DND-41 (cell line): ENCODE measurements around the gene BAIAP2L1.
A peak's percentile ranks its signal among the peaks of the same experiment; 100 is the strongest.

Source experiments
- ATAC-seq: fragments of 200-7000 bp; cut with Tn5 transposase; 3 replicates; pipeline ENCODE4 v1.9.1; 2021; ENCODE audit warnings: low read depth; ENCODE audit not compliant: insufficient read depth
- DNase-seq: peaks from one replicate; pipeline ENCODE4 v3.0.0-alpha.2; 2020
- H2AFZ ChIP-seq: 2 replicates; pipeline ENCODE4 v1.6.0; 2012; ENCODE audit warnings: low read depth, low read length
- H3K27ac ChIP-seq: 2 replicates; pipeline ENCODE4 v1.5.1; 2012; ENCODE audit warnings: low read length, inconsistent platforms
- H3K27me3 ChIP-seq: fragments of 200-600 bp; sonication (generic); 2 replicates; pipeline ENCODE4 v1.6.0; 2012; ENCODE audit warnings: low read length, mild to moderate bottlenecking, inconsistent platforms; ENCODE audit not compliant: insufficient read depth, poor library complexity
- H3K36me3 ChIP-seq: 2 replicates; pipeline ENCODE4 v1.5.1; 2012; ENCODE audit warnings: low read length, inconsistent platforms; ENCODE audit not compliant: insufficient read depth
- H3K4me1 ChIP-seq: 2 replicates; pipeline ENCODE4 v1.5.1; 2012; ENCODE audit warnings: mild to moderate bottlenecking, low read length; ENCODE audit not compliant: insufficient read depth
- H3K4me2 ChIP-seq: 2 replicates; pipeline ENCODE4 v1.6.0; 2012; ENCODE audit warnings: mild to moderate bottlenecking, moderate library complexity, low read length, inconsistent platforms; ENCODE audit not compliant: insufficient read depth
- H3K4me3 ChIP-seq, 2 experiments: fragments of 200-600 bp in 1 of 2; shearing (Covaris generic) in 1 of 2; 2 replicates each; pipeline ENCODE4 v1.5.1; 2012 to 2016; ENCODE audit warnings: inconsistent platforms in 2 of 2, low read length in 2 of 2, mild to moderate bottlenecking in 2 of 2, low read depth in 1 of 2, moderate library complexity in 1 of 2
- H3K79me2 ChIP-seq: 2 replicates; pipeline ENCODE4 v1.6.0; 2012; ENCODE audit warnings: low read length, inconsistent platforms; ENCODE audit not compliant: insufficient read depth
- H3K9ac ChIP-seq: 2 replicates; pipeline ENCODE4 v1.6.0; 2012; ENCODE audit warnings: low read depth, mild to moderate bottlenecking, inconsistent platforms, low read length, moderate library complexity
- H3K9me3 ChIP-seq: 2 replicates; pipeline ENCODE4 v1.5.1; 2012; ENCODE audit warnings: low read length, moderate library complexity, mild to moderate bottlenecking, inconsistent platforms; ENCODE audit not compliant: insufficient read depth, severe bottlenecking
- H4K20me1 ChIP-seq: 2 replicates; pipeline ENCODE4 v1.6.0; 2012; ENCODE audit warnings: low read length; ENCODE audit not compliant: insufficient read depth
- EZH2 ChIP-seq: IDR thresholded peaks from 3 replicates; pipeline ENCODE4 v1.6.1; 2012; ENCODE audit warnings: borderline replicate concordance, low read depth, mild to moderate bottlenecking, moderate library complexity, low read length, inconsistent platforms; ENCODE audit not compliant: severe bottlenecking
- TF ChIP-seq, protein P1 (sequence below): IDR thresholded peaks from 2 replicates; pipeline ENCODE4 v1.5.1; 2012; ENCODE audit warnings: borderline replicate concordance, low read length, moderate library complexity, mild to moderate bottlenecking; ENCODE audit not compliant: poor library complexity, severe bottlenecking; ENCODE audit errors: extremely low read depth

BAIAP2L1 gene

GRCh38 chr7:98280791-98281756 lies 119.8 kb downstream of the BAIAP2L1 start, which contains the start of gene BRI3:
Gene BRI3 (plus strand): TSS chr7:98281686. CDS start chr7:98281796, 110 bp downstream.
- Histone ChIP-seq H2AFZ (peak within 1 kb of the TSS; percentile 93), H3K4me2 (peak within 1 kb of the TSS; percentile 100), H3K36me3 (peaks cover 38% of the 10 kb centered on the region), H3K27me3 (no peaks in the 10 kb centered on the region), H3K27ac (peak within 1 kb of the TSS; percentile 79), H3K4me1 (peaks cover 41% of the 10 kb centered on the region), H4K20me1 (peaks cover 39% of the 10 kb centered on the region), H3K4me3 (peak within 1 kb of the TSS; percentile 46 to 96), H3K9ac (peak within 1 kb of the TSS; percentile 83), H3K79me2 (peaks cover 44% of the 10 kb centered on the region), H3K9me3 (no peaks in the 10 kb centered on the region)
- no peak for TF ChIP-seq EZH2
- TF ChIP-seq, protein P1, sequence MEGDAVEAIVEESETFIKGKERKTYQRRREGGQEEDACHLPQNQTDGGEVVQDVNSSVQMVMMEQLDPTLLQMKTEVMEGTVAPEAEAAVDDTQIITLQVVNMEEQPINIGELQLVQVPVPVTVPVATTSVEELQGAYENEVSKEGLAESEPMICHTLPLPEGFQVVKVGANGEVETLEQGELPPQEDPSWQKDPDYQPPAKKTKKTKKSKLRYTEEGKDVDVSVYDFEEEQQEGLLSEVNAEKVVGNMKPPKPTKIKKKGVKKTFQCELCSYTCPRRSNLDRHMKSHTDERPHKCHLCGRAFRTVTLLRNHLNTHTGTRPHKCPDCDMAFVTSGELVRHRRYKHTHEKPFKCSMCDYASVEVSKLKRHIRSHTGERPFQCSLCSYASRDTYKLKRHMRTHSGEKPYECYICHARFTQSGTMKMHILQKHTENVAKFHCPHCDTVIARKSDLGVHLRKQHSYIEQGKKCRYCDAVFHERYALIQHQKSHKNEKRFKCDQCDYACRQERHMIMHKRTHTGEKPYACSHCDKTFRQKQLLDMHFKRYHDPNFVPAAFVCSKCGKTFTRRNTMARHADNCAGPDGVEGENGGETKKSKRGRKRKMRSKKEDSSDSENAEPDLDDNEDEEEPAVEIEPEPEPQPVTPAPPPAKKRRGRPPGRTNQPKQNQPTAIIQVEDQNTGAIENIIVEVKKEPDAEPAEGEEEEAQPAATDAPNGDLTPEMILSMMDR: no peak
- DNase-seq (peak; percentile 88), ATAC-seq (peak; percentile 82)

DNA sequence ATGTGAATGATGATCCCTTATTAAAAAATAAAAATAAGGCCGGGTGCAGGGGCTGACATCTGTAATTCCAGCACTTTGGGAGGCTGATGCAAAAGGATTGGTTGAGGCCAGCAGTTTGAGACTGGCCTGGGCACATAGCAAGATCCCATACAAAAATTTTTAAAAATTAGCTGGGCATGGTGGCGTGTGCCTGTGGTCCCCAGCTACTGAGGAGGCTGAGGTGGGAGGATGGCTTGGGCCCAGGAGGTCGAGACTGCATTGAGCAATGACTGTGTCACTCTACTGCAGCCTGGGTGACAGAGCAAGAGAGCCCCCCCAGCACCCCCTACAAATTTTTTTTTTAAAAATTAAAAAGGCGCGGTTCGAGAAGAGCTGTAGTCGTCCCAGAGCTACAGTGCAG lies 120.6 kb downstream of the BAIAP2L1 start:
- no peaks in the 10 kb centered on the region for H3K9me3 ChIP-seq
- peak overlapping the region; percentile 93; the same call in 1 of the 2 replicates for H2AFZ ChIP-seq
- peak overlapping the region; percentile 93 for H3K4me2 ChIP-seq
- DNase-seq (no peak), ATAC-seq (no peak)
- H3K36me3 ChIP-seq: peaks cover 31% of the 10 kb centered on the region
- H3K9ac ChIP-seq: peak overlapping the region; percentile 72; the same call in 1 of the 2 replicates
- TF ChIP-seq EZH2: no peak
- TF ChIP-seq, protein P1: no peak
- H3K27ac ChIP-seq: no peak overlapping the region
- peaks cover 36% of the 10 kb centered on the region for H3K79me2 ChIP-seq
- H3K4me3 ChIP-seq: peak overlapping the region in 1 of 2 experiments; percentile 74; a peak in 2 of 4 replicates
- peaks cover 37% of the 10 kb centered on the region for H3K4me1 ChIP-seq
- H4K20me1 ChIP-seq: peaks cover 31% of the 10 kb centered on the region
- H3K27me3 ChIP-seq: no peaks in the 10 kb centered on the region

- H3K27ac ChIP-seq: no peak overlapping the region
- no peak overlapping the region for H2AFZ ChIP-seq
- no peaks in the 10 kb centered on the region for H3K9me3 ChIP-seq
- peaks cover 24% of the 10 kb centered on the region for H3K4me1 ChIP-seq
- no peak overlapping the region for H3K4me3 ChIP-seq
- ATAC-seq (no peak), DNase-seq (no peak)
- H3K36me3 ChIP-seq: peaks cover 17% of the 10 kb centered on the region
- peaks cover 22% of the 10 kb centered on the region for H3K79me2 ChIP-seq
- peaks cover 18% of the 10 kb centered on the region for H4K20me1 ChIP-seq
- TF ChIP-seq EZH2: no peak
- TF ChIP-seq, protein P1: no peak
- no peak overlapping the region for H3K4me2 ChIP-seq
- no peak overlapping the region for H3K9ac ChIP-seq
- H3K27me3 ChIP-seq: no peaks in the 10 kb centered on the region
These were observed 122.0 kb downstream of the BAIAP2L1 start for GRCh38 chr7:98278936-98279335.
